GM21423 (cell line): ENCODE data around the gene ZNF254.
"Not testable (repeated sequence)": the region's sequence is repeated elsewhere in the genome, so short reads cannot be mapped to it uniquely, and the experiment has no call there.

Source experiments
- ATAC-seq: cut with Tn5 transposase; IDR thresholded peaks from one replicate; pipeline ENCODE4 v1.9.1; 2021; ENCODE audit warnings: mild to moderate bottlenecking, moderate library complexity; ENCODE audit not compliant: unreplicated experiment

Gene ZNF254

DNA sequence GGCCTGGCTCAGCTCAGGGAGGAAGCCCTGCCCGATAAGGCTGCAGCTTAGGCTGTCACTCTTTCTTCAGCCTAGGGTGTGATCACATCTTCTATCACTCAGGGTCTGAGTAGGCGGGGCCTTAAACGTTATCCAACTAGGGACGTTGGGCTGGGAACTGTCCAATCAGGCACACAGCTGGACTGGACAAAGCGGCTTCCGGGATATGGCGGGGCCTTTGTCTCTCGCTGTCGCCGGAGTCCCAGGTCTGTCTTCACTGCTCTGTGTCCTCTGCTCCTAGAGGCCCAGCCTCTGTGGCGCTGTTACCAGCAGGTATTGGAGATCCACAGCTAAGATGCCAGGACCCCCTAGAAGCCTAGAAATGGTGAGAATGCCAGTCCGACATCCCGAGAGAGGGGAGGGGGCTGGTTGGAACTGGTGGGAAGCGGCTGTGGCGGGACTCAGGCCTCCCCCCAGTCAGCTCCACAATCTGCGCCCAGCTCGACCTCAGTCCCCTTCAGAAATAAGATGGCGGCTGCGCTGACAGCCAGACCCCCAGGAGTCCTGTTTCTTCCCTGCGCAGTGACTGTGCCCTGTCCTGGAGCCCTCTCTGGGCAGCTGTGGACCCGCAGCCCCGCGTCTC lies at the start of gene ZNF254:
Gene ZNF254, plus strand, starts transcription at position 214 of the 622 bp plus-strand sequence. Its CDS starts 121 bp downstream, at position 335.
- peak; percentile 99 for ATAC-seq

- no peak for ATAC-seq
These were observed 46.4 kb upstream of the ZNF254 start for GRCh38 chr19:24040621-24041020.

DNA sequence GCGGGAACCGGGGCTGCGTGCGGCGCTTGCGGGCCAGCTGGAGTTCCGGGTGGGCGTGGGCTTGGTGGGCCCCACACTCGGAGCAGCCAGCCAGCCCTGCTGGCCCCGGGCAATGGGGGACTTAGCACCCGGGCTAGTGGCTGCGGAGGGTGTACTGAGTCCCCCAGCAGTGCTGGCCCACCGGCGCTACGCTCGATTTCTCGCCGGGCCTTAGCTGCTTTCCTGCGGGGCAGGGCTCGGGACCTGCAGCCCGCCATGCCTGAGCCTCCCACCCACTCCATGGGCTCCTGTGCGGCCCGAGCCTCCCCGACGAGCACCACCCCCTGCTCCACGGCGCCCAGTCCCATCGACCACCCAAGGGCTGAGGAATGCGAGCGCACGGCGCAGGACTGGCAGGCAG lies 45.7 kb upstream of the ZNF254 start:
- ATAC-seq: not testable (repeated sequence)

GRCh38 chr19:24046550-24046949 lies 40.4 kb upstream of the ZNF254 start:
- ATAC-seq: no peak

GRCh38 chr19:24048261-24048660 lies 38.7 kb upstream of the ZNF254 start:
- no peak for ATAC-seq

GRCh38 chr19:24049537-24049936 lies 37.5 kb upstream of the ZNF254 start:
- no peak for ATAC-seq

GRCh38 chr19:24051516-24051915 lies 35.5 kb upstream of the ZNF254 start:
- no peak for ATAC-seq

GRCh38 chr19:24052811-24053210 lies 34.2 kb upstream of the ZNF254 start:
- no peak for ATAC-seq

DNA sequence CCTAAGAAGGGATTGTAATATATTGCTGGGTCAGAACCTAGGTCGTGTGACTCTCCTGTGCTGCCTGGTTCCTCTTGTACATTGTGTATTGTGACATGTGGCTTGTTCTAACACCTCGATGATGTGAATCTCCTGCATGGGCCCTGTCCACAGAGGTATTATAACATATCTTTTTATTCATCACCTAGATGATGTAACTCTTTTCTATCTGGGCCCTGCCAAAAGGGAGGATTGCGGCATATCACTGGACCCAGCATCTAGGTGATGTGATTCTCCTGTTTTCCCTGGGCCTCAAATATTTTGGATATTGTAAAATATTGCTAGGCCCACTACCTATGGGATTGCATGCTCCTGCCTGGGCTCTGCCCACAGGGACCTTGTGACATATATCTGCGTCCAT lies 33.4 kb upstream of the ZNF254 start:
- ATAC-seq: no peak

GRCh38 chr19:24054044-24054935 lies 32.7 kb upstream of the ZNF254 start:
- ATAC-seq: no peak

DNA sequence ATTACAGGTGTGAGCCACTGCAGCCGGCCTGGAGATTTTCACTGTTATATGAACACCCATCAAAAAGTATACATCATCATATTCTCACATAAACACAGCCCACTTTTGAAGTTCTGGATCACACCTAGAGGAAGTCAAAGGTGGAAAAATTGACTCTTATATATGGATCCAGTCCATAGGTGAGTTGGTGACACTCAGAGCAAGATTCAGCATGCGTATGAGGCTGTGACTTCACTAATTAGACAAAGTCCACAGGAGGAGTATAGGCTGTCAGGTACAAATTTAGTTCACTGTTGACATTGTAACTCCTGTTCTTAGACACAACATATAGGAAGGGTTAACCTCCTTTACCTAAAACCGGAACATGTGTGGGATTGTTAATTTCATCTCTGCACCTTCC lies 31.4 kb upstream of the ZNF254 start:
- no peak for ATAC-seq

- no peak for ATAC-seq
These were observed 29.8 kb upstream of the ZNF254 start for GRCh38 chr19:24057144-24057543.

DNA sequence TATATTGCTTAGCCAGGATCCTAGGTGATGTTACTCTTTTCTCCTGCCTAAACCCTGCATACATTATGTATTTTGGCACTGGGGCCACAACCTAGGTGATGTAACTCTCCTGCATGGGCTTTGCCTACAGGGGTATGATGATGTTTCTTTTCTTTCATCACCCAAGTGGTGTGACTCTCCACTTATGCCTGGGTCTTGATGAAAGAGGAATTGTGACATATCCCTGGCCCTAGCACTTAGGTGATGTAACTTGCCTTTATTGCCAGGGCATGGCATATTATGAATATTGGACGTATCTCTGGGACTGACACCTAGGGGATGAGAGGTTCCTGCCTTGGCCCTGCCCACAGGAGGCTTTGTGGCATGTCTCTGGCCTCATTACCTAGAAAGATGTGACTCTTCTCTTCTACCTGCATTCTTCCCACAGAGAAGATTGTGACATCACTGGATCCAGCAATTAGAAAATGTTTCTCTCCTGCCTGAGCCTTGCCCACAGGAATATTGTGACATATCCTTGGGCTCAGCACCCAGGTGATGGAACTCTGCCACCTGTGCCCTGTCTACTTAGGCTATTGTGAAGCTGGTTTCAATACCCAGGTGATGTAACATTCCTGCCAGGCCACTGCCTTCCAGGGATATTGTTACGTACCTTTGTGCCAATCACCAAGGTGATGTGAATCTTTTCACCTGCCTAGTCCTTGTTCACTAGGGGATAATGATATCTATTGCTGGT lies 27.3 kb upstream of the ZNF254 start:
- no peak for ATAC-seq

DNA sequence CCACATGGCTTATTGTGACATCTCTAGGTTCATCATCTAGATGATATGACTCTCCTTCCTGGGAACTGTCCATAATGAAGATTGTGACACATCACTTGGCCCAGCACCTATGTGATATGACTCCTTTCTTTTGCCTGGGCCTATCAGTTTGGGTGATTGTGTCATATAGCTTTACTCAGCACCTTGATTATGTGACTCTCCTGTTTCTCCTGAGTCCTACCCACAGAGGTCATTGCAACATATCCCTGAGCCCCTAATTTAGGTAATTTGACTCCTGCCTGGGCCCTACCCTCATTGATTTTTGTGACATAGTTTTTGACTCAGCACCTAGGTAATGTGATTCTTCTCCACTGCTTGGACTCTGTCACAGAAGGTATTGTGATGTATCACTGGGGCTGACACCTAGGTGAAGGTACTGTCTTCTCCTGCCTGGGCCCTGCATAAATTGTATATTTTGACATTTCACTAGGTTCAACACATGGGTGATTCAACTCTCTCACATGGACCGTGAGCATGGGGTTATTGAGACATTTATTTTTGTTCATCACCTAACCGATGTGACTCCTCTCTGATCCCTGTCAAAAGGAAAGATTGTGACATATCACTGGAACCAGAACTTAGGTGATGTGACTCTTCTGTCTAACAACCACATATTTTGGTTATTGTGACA lies 26.2 kb upstream of the ZNF254 start:
- no peak for ATAC-seq

DNA sequence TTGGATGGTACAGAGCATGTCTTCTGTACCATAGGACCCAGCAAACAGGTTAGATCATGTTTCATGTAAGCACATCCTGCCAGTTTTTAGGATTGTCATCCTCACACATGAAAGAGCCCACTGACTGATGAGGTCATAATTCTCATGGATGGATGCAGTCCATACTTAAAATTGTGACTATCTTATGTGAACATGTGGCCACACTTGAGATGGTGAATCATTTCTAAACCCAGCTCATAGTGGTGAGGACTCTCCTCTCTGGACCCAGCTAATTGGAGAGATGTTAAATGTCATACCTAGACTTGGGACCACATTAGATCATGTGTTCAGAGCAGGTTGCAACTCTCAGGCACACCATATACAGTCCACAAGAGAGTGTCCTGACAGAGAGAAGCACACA lies 24.8 kb upstream of the ZNF254 start:
- ATAC-seq: no peak

DNA sequence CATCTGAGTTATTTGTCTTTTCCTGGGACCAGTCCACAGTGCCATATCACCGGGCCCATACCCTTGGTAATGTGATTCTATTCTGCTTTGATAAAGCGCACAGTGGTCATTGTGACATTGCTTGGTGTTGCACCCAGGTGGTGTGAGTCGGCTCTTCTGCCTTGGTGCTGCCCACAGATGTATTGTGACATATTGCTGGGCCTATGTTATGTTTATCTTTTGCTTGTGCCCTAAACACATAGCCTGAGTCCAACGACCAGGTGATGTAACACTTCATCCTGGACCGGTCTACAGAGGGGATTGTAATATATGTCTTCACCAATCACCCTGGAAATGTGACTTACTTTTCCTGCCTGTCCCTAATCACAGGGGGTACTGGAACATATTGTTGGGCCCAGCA lies 23.7 kb upstream of the ZNF254 start:
- no peak for ATAC-seq

DNA sequence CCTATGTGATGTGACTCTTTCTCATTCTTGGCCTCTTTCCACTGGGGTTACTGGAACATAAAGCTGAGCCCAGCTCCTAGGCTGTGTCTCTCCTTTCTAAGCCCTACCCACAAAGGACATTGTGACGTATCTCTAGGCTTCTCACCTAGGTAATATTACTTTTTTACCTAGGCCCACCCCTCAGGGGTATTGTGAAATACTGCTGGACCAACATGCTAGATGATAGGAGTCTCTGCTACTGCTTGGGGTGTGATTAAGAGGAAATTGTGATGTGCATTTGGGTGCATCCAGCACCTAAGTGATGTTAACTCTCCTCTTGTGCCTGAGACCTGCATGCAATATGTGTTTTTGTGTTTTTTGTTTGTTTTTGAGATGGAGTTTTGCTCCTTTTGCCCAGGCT lies 22.8 kb upstream of the ZNF254 start:
- no peak for ATAC-seq

GRCh38 chr19:24065243-24065642 lies 21.7 kb upstream of the ZNF254 start:
- ATAC-seq: no peak

DNA sequence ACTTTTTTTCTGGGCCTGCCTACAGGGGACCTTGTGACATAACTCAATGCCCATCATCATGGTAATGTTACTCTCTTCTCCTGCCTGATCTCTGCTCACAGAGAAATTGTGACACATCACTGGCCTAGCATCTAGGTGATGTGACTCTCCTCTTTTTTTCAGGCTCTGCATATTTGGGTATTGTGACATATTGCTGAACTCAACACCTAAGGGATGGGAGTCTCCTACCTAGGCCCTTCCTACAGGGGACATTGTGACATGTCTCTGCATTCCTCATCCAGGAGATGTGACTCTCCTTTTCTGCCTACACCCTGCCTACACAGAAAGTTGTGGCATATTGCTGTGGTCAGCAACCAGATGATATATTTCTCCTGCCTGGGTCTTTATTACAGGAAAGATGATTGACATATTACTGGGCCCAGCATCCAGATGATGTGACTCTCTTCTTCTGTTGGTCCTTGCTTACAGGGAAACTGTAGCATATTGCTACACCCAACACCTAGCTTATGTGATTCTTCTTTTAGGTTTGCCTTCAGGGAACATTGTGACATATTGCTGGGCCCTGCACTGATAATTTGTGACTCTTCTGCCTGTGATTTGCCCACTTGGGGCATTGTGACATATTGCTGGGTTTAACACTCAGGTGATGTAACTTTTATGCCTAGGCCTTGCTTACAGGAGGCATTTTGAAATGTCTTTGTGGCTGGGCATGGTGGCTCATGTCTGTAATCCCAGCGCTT lies 21.0 kb upstream of the ZNF254 start:
- no peak for ATAC-seq

GRCh38 chr19:24069905-24070657 lies 16.9 kb upstream of the ZNF254 start:
- ATAC-seq: no peak
